Measurements from ENCODE around the gene FANCD2. TPM values are rescaled to one million over a fixed set of nuclear protein-coding genes. Genes with fewer than 3 reads are reported as not detected.

FANCD2 gene
- polyA plus RNA-seq, 3 donors = 1.3 to 11.6 (median 2.4) TPM

DNA sequence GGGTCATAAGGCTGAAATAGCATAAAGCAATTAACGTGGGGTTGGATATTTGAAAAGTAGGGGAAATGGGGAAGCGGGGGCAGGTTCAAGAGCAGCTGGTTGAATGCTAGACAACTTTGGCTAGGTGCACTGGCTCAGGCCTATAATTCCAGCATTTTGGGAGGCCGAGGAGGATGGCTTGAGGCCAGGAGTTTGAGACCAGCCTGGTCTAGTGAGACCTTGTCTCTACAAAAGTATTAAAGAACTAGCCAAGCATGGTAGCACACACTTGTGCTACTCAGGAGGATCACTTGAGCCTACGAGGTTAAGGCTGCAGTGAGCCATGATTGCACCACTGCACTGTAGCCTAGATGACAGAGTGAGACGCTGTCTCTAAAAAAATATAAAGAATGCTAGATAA, 6.9 kb upstream of the FANCD2 start:
- Histone ChIP-seq H3K27me3 (ENCODE audit: control insufficient read depth in 2 of 2, insufficient read depth in 2 of 2, low read length in 2 of 2) (no peaks in the 10 kb centered on the region), H3K4me3 (replicated peaks in 1 of 3; ENCODE audit: low read depth in 2 of 3, low read length in 3 of 3) (no peak overlapping the region), H2AFZ (ENCODE audit: insufficient read depth, low read depth, low read length, poor library complexity, severe bottlenecking) (no peak overlapping the region), H3K4me2 (replicated peaks; ENCODE audit: extremely low read depth, low read length, poor library complexity, severe bottlenecking) (no peak overlapping the region), H3K36me3 (replicated peaks in 1 of 2; ENCODE audit: control insufficient read depth in 1 of 2, insufficient read depth in 2 of 2, low read length in 2 of 2) (peaks cover 52 to 64% of the 10 kb centered on the region in 2 donors), H3K4me1 (ENCODE audit: control insufficient read depth in 1 of 2, insufficient read depth in 2 of 2, low read length in 2 of 2) (peaks cover 38% of the 10 kb centered on the region in 2 donors), H3K9ac (ENCODE audit: insufficient read depth, low read length, poor library complexity, severe bottlenecking) (no peak overlapping the region), H3K9me3 (replicated peaks in 1 of 2; ENCODE audit: control insufficient read depth in 1 of 2, insufficient read depth in 1 of 2, low read length in 2 of 2) (no peaks in the 10 kb centered on the region), H4K20me1 (ENCODE audit: insufficient read depth, low read length) (peaks cover 9% of the 10 kb centered on the region), H3K79me2 (ENCODE audit: insufficient read depth, low read length) (peaks cover 40% of the 10 kb centered on the region), H3K27ac (ENCODE audit: low read depth in 1 of 2, low read length in 2 of 2) (no peak overlapping the region)
- WGBS (ENCODE audit: insufficient coverage) = 93% methylated on average over 3 of the region's 5 CpGs
- H3K27ac Mint-ChIP-seq = peak overlapping the region in 2 of 7 donors; percentile 7 to 32
- DNase-seq = no peak
- TF ChIP-seq, protein P1, sequence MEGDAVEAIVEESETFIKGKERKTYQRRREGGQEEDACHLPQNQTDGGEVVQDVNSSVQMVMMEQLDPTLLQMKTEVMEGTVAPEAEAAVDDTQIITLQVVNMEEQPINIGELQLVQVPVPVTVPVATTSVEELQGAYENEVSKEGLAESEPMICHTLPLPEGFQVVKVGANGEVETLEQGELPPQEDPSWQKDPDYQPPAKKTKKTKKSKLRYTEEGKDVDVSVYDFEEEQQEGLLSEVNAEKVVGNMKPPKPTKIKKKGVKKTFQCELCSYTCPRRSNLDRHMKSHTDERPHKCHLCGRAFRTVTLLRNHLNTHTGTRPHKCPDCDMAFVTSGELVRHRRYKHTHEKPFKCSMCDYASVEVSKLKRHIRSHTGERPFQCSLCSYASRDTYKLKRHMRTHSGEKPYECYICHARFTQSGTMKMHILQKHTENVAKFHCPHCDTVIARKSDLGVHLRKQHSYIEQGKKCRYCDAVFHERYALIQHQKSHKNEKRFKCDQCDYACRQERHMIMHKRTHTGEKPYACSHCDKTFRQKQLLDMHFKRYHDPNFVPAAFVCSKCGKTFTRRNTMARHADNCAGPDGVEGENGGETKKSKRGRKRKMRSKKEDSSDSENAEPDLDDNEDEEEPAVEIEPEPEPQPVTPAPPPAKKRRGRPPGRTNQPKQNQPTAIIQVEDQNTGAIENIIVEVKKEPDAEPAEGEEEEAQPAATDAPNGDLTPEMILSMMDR (IDR thresholded peaks at IDR 0.05) = no peak
- peaks cover 59% of the 10 kb centered on the region for H3K4me1 Mint-ChIP-seq
- intact Hi-C loops (cut with micrococcal nuclease) = no loop called here
- H3K36me3 Mint-ChIP-seq = peaks cover 50 to 71% of the 10 kb centered on the region in 2 donors
- H3K4me3 Mint-ChIP-seq = no peak overlapping the region
- H3K9me3 Mint-ChIP-seq = peaks cover 0 to 2% (median 0%) of the 10 kb centered on the region in 7 donors
- no peaks in the 10 kb centered on the region for H3K27me3 Mint-ChIP-seq (ENCODE audit: low read depth in 3 of 3)

DNA sequence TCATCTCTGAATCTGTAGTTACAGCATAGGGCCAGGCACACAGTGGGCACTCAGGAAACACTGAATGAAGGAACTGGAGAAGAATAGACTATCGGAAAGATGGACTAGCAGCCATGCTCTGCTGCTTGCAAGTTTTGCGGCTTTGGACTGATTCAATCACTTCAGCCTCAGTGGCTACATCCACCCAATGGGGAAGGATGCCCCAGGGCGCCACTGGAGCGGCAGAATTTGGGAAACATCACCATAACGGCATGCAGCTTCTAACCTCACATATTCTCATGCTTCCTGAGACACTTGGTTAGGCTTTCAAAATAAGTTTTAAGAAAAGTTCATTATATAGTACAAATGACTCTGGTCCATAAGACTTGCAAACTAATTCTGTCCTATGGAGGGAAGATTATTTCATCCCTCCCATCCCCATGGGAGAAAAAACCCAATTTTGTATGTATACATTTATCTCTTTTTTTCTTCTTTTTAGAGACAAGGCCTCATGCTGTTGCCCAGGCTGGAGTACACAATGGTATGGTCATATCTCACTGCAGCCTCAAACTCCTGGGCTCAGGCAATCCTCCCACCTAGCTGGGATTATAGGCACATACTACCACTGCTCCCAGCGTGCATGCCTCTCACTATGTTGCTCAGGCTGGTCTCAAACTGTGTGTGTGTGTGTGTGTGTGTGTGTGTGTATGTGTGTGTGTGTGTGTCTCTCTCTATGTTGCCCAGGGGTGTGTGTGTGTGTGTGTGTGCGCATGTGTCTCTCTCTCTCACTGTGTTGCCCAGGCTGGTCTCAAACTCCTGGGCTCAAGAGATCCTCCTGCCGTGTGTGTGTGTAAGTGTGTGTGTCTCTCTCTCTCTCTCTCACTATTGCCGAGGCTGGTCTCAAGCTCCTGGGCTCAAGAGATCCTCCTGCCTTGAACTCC, 4.1 kb upstream of the FANCD2 start:
- no peak for DNase-seq
- Histone ChIP-seq H4K20me1 (ENCODE audit: insufficient read depth, low read length) (peaks cover 14% of the 10 kb centered on the region), H3K27me3 (ENCODE audit: control insufficient read depth in 2 of 2, insufficient read depth in 2 of 2, low read length in 2 of 2) (no peaks in the 10 kb centered on the region), H3K4me1 (ENCODE audit: control insufficient read depth in 1 of 2, insufficient read depth in 2 of 2, low read length in 2 of 2) (peaks cover 35 to 36% of the 10 kb centered on the region in 2 donors), H3K79me2 (ENCODE audit: insufficient read depth, low read length) (peaks cover 67% of the 10 kb centered on the region), H3K36me3 (replicated peaks in 1 of 2; ENCODE audit: control insufficient read depth in 1 of 2, insufficient read depth in 2 of 2, low read length in 2 of 2) (peaks cover 52 to 64% of the 10 kb centered on the region in 2 donors), H3K4me2 (replicated peaks; ENCODE audit: extremely low read depth, low read length, poor library complexity, severe bottlenecking) (no peak overlapping the region), H3K9ac (ENCODE audit: insufficient read depth, low read length, poor library complexity, severe bottlenecking) (no peak overlapping the region), H3K9me3 (replicated peaks in 1 of 2; ENCODE audit: control insufficient read depth in 1 of 2, insufficient read depth in 1 of 2, low read length in 2 of 2) (no peaks in the 10 kb centered on the region), H3K27ac (ENCODE audit: low read depth in 1 of 2, low read length in 2 of 2) (no peak overlapping the region), H3K4me3 (replicated peaks in 1 of 3; ENCODE audit: low read depth in 2 of 3, low read length in 3 of 3) (no peak overlapping the region), H2AFZ (ENCODE audit: insufficient read depth, low read depth, low read length, poor library complexity, severe bottlenecking) (no peak overlapping the region)
- Mint-ChIP-seq H3K9me3 (peaks cover 0 to 2% (median 0%) of the 10 kb centered on the region in 7 donors), H3K4me3 (no peak overlapping the region), H3K4me1 (peaks cover 51% of the 10 kb centered on the region), H3K36me3 (peaks cover 50 to 66% of the 10 kb centered on the region in 2 donors), H3K27ac (peak overlapping the region in 3 of 7 donors; percentile 17 to 75 (median 54)), H3K27me3 (ENCODE audit: low read depth in 3 of 3) (no peaks in the 10 kb centered on the region)
- 100% methylated on average over 2 of the region's 9 CpGs for WGBS (ENCODE audit: insufficient coverage)
- intact Hi-C loops (cut with micrococcal nuclease) = loop anchor here (10.0 kb wide), 2 partner anchors 47 to 223 kb away; partner anchors contain the start of gene TATDN2 (in 1 of the 2)
- TF ChIP-seq, protein P1 (IDR thresholded peaks at IDR 0.05) = no peak
